A673 (cell line): ENCODE results near the gene SFXN1.

Source experiments
- EZH2 ChIP-seq: fragments of 200-600 bp; sonication (generic); IDR thresholded peaks from 2 replicates; pipeline ENCODE4 v1.6.1; 2017; ENCODE audit warnings: borderline replicate concordance, low read depth, mild to moderate bottlenecking, mixed read lengths, antibody characterized with exemption, low read length; ENCODE audit not compliant: poor library complexity, severe bottlenecking
- TF ChIP-seq, protein P1 (sequence below): fragments of 300-800, 200-600 bp; sonication (generic); conservative IDR thresholded peaks from 2 replicates; pipeline ENCODE4 v1.5.1; 2017; ENCODE audit warnings: low read depth, mild to moderate bottlenecking, antibody characterized with exemption, low read length, moderate library complexity, mixed read lengths

GRCh38 chr5:175554296-175554695 lies 75.9 kb downstream of the SFXN1 start:
- TF ChIP-seq, protein P1, sequence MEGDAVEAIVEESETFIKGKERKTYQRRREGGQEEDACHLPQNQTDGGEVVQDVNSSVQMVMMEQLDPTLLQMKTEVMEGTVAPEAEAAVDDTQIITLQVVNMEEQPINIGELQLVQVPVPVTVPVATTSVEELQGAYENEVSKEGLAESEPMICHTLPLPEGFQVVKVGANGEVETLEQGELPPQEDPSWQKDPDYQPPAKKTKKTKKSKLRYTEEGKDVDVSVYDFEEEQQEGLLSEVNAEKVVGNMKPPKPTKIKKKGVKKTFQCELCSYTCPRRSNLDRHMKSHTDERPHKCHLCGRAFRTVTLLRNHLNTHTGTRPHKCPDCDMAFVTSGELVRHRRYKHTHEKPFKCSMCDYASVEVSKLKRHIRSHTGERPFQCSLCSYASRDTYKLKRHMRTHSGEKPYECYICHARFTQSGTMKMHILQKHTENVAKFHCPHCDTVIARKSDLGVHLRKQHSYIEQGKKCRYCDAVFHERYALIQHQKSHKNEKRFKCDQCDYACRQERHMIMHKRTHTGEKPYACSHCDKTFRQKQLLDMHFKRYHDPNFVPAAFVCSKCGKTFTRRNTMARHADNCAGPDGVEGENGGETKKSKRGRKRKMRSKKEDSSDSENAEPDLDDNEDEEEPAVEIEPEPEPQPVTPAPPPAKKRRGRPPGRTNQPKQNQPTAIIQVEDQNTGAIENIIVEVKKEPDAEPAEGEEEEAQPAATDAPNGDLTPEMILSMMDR: no peak
- TF ChIP-seq EZH2: no peak
